Measurements from ENCODE around the gene AGBL3.

DNA sequence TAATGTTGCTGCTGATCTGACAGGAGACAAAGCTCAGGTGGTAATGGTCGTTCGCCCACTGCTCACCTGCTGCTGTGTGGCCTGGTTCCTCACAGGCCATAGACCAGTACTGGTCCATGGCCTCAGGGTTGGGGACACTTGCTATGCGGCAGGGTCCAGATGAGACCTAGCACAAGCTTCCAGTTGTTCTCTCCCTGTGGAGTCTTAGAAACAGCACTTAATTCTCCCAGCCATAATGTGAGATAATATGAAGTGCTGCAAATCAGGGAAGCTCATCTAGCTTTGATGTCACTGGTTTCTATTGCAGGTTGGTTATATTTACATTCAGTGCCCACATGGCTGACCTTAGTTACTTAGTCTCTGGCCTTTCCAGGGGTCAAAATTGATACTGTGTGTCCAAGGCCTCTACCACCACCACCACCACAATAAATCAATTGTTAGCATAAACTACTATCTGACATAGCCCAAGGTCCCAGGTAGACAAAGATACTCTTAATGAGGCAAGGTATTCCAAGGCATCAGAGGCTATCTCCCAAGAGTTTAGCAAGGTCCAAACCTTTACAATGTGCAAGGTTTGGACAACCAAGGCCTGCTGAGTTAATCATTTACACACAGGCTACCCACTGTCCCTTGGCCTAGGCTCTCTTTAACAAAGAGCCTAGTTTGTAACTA lies 11.0 kb downstream of the AGBL3 start:
- TF ChIP-seq, protein P1, sequence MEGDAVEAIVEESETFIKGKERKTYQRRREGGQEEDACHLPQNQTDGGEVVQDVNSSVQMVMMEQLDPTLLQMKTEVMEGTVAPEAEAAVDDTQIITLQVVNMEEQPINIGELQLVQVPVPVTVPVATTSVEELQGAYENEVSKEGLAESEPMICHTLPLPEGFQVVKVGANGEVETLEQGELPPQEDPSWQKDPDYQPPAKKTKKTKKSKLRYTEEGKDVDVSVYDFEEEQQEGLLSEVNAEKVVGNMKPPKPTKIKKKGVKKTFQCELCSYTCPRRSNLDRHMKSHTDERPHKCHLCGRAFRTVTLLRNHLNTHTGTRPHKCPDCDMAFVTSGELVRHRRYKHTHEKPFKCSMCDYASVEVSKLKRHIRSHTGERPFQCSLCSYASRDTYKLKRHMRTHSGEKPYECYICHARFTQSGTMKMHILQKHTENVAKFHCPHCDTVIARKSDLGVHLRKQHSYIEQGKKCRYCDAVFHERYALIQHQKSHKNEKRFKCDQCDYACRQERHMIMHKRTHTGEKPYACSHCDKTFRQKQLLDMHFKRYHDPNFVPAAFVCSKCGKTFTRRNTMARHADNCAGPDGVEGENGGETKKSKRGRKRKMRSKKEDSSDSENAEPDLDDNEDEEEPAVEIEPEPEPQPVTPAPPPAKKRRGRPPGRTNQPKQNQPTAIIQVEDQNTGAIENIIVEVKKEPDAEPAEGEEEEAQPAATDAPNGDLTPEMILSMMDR (IDR thresholded peaks at IDR 0.05) = no peak
- no peak for TF ChIP-seq EP300 (IDR thresholded peaks at IDR 0.05; ENCODE audit: low read depth)

Data from transverse colon (tissue), 3 donors.